GM18517 (cell line): ENCODE results near the gene PAQR5.
"Not testable (repeated sequence)": the region's sequence is repeated elsewhere in the genome, so short reads cannot be mapped to it uniquely, and the experiment has no call there.

Experiments
- ATAC-seq: cut with Tn5 transposase; IDR thresholded peaks from one replicate; pipeline ENCODE4 v1.9.1; 2021; ENCODE audit warnings: mild to moderate bottlenecking, moderate library complexity; ENCODE audit not compliant: unreplicated experiment

The PAQR5 gene, protein sequence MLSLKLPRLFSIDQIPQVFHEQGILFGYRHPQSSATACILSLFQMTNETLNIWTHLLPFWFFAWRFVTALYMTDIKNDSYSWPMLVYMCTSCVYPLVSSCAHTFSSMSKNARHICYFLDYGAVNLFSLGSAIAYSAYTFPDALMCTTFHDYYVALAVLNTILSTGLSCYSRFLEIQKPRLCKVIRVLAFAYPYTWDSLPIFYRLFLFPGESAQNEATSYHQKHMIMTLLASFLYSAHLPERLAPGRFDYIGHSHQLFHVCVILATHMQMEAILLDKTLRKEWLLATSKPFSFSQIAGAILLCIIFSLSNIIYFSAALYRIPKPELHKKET

DNA sequence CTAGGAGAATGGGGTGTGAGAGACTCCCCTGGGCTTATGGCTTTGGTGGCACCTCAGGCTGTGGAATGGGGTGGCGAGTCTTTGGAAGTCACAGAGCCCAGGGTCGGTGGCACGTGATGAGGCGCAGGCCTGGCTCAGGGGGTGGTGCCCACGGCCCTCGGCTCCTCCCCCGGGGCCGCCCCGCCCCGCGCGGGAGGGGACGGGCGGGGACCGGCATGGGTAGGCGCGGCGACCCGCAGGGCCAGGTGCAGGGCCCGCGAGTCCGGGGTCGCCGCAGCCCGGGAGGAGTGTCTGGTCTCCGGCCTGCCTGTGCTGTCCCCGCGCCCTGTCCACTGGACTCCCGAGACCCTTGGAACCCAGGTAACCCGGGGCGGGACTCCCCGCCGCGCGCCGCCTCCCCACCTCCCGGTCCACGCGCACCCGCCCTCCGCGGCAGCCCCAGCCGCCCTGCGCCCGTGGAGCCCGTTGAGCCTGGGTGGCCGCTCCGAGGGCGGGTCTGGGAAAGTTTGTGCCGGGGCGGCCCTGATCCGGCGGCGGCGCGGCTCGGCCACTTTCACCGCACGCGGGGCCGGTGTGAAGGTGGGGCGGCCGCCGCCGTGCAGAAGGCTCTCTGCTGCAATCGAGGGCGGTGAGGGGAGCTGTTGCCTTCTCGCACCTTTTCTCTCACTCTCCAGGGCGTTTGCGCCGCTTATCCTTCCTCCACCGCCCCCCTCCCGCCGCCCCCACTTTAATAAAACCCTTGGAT lies at the start of gene PAQR5:
TSS of gene PAQR5 (plus strand) at position 216 of the 745 bp plus-strand sequence. CDS start 61,169 bp downstream, outside the sequence.
- ATAC-seq, result no peak

DNA sequence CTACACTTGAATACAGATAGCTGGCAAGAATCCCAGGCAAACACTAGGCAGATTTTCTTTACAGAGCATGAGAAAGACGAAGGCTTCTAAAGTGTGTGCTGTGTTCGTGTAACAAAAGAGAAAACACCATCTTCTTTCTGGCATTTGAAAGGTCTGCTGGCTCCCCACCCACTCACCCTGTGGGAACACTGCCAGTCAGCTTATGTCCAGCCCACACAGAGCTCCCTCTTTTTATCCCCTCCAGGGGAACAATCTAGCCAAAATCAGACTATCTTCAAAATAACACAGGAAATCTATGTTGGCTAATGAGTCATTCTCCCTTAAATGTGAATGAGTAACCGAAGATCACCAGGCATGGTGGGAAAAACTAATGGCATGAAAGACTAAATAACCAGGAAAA lies 45.6 kb upstream of the PAQR5 start:
- no peak for ATAC-seq

DNA sequence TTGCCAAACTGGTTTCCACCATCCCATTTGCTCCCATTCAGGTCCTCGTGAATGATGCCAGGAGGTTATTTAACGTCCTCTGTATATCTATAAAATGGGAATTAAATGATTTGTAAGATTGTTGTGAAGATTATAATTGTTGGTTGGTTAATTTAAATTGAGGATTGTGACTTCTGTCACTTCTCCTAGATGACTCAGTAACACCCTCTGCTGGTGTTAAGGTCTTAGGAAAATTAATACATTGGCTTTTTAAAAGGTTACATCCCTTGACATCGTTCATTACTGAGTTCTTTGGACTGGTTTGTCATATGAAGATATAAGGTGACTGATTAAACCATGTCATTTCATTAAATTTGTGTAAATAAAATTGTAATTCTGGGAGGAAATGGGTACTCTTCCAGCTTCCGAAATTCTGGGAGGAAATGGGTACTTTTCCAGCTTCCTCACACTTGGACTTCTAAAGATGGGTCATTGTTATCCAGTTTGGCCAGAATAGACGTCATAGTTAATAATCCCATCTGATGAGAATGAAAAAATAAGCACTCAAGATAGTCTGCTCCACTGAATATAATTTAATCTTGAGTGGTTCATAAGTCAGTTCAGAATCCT lies 33.3 kb upstream of the PAQR5 start:
- no peak for ATAC-seq

DNA sequence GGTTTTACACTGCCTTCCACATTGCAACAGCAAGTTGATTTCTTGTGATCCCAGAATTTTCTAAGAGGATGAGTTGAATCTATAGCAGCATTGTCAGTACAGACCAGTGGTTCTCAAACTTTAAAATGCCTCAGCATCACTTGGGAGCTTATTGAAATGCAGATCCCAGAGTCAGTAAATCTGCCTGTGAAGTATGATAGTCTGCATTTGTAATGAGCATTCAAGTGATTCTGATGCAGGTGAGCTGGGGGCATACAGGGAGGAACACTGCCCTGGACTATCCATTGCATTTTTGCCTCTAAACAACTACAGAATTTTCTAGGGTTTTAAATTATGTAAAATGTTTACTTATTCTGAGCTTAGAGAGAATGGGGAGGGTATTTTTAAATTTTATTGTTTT lies 27.5 kb upstream of the PAQR5 start:
- no peak for ATAC-seq

DNA sequence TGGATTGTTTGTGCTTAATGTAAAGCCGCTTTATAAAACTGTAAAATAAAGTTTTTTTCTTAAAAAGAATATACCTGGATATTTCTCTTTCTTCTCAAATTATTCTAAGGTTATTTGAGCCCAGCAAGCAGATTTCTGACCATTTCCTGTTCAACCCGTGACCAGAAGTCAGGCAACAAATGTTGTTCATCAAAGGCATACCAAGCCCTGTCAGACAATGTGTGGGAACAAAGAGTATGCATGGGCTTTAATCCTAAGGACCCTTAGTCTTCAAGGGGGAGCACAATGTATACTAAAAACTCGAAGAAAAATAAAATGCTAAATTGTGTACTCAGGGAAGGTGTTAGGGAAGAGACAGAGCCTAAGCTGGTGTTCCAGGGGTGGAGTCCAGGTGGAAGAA lies 26.6 kb upstream of the PAQR5 start:
- no peak for ATAC-seq

DNA sequence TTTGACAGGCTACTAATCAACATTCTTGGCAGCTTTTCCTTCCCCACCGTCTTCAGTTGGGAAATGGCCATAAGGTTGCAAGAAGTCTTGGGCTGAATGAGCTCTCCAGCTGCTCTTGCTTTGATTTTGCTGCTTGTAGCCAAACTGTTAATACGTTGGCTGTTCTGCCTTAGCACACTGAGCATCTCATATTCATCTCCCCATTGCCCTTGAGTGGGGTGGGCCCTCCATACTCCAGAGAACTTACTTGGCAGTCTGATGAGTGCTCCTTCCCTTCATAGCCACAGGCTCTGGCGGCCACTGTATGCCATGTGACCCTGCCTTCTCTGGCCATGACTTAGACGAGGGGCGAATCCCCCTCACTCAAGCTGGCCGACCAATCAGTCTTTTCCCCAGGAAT lies 25.8 kb upstream of the PAQR5 start:
- no peak for ATAC-seq

DNA sequence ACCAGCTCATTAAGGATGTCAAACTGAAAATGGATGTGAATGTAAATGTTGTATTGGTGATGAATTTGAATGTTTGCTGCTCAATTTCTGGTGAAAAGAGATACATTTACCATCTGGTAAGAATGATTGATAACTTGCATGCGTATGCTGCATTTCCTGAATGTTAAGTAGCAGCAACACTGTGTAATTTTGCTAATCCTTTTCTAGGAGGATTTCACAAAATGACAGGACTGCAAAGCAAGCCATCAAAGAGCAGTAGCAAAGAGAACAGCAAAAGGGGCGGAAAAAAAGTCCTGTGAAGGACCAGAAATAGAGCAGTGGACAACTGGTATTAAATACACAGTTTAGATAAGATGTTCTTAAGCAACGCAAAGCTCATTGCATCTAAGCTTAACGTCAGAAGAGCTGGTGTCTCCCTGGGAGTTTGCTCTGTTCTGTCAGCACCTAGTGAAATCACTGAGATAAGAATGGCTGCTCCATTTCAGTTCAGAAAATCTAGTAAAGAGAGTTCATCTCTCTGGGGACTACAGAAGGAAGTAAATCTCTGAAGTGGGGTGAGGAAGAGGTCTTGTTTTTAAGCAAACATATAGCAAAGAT lies 23.5 kb upstream of the PAQR5 start:
- no peak for ATAC-seq

DNA sequence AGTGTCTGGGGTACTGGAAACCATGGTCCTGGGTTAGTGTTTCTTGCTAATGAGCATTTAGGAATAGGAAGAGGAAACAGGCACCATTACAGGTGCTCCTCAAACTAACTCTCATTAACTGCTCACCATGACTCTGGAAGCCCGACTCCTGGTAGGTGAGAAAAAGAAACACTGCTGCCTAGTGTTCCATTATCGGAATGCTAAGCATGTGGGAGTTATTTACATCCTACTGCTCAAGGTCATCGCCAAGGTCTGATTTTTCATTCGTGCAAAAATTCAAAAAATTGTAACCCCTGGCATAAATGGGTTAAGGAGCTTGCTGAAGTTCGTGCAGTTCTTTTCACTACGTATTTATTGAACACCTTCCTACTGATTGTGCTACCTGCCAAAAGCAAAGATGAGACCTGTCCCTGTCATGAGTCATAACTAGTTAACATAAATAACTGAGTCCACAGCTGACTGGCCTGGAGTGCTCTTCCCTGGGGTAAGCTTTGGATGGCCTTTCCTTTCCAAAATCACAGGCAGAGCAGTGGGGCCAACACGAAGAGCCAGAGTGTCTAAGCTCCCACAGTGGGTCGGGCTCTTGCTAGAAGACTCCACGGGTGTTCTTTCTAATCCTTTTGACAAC lies 22.7 kb upstream of the PAQR5 start:
- no peak for ATAC-seq

DNA sequence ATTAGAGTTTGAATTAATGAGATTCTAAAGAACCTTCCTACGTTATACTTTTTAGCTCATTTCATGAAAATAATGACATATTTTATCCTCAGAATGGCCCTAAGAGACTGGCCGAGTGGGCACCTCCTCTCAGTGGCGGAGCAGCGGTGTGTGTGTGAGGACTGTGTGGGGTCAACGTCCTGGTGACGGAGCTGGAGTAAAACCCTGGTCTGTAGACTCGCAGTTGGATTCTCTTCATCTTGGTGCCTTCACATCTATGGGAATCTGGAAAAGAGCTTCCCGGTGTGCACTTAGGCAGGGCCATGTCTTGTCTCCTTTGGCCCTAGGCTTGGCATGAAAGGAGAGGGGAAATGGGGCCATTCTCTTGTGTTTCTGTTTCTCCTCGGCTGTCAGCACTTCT lies 21.4 kb upstream of the PAQR5 start:
- no peak for ATAC-seq

DNA sequence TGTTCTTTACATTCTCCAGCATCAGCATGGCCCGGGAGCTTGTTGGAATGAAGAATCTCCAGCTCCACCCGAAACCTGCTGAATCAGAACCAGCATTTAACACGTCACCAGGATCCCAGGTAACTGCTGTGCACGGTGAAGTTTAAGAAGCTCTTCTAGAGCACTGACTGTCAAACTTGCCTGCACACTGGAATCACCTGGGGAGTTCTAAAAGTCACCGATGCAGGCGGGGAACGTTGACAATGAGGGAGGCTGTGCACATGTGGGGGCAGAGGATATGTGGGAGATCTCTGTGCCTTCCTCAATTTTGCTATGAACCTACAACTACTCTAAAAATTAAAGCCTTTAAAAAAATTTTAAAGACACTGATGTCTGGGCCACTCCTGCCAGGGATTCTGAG lies 19.1 kb upstream of the PAQR5 start:
- no peak for ATAC-seq

DNA sequence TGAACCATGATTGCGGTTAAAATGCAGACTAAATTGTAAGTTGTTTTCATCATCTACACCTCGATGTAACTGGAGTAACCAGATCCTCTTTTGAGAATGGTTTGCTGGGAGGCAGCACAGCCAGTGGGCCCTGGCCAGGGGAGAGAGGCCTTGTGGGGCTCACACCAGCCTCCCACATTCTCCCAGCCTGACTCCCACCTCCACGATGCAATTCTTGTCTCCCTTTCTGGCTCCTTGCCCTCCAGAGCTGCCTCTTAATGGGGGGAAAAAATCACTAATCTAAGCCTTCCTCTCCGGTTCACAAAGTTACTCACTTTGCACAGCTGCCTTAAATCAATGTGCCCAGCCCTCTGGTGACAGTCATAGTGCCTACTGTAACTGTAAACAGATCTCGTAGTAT lies 17.9 kb upstream of the PAQR5 start:
- no peak for ATAC-seq

DNA sequence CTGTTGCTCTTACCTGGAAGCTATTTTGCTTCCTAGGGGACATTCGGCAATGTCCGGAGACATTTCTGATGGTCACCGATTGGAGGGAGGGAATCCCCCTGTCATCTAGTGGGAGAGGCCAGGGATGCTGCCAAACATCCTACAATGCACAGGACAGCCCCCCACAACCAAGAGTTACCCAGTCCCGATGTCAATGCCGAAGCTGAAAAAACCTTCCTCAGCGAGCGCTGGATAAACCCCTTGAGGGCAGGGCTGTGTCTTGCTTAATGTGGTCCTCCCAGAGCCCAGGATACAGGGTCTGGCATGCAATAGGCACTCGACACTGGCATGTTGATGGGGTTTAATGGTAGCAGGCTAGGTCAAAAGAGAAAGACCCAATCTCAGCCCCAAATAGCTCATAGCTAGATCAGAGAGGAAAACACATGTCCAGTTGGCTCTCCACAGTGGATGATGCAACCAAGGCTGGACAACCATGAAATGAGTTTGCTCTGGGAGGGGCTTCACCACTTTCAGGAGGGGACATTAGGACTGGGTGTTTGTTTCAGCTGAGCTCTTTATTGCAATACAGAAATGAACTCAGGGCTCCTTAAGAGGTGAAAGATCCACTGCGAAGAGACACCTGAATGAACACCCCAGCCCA lies 16.5 kb upstream of the PAQR5 start:
- ATAC-seq, result no peak

DNA sequence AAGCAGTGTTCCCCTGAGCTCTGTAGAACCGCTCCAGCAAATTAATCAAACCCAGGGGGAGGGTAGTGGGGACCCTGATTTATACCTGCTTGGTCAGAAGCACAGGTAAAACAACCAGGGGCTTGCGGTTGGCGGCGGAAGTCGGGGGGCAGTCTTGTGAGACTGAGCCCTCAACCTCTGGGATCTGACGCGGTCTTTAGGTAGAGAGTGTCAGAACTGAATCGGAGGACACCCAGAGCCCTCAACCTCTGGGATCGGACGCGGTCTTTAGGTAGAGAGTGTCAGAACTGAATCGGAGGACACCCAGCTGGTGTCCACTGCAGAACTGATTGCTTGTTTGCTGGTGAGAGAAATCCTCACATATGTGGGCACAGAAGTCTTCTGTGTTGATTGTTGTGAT lies 12.9 kb upstream of the PAQR5 start:
- ATAC-seq, result no peak

DNA sequence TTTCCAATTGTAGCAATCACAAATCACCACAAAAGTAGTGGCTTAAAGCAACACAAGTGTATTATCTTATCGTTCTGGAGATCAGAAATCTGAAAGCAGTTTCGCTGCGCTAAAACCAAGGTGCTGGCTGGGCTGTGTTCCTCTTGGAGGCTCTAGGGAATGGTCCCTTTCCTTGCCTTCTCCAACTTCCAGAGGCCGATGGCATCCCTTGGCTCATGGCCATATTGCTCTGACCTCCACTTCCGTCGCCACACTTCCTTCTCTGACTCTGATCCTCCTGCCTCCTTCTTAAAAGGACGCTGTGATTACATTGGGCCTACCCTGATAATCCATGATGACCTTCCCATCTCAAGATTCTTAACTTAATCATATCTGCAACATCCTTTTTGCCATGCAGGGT lies 10.7 kb upstream of the PAQR5 start:
- no peak for ATAC-seq

DNA sequence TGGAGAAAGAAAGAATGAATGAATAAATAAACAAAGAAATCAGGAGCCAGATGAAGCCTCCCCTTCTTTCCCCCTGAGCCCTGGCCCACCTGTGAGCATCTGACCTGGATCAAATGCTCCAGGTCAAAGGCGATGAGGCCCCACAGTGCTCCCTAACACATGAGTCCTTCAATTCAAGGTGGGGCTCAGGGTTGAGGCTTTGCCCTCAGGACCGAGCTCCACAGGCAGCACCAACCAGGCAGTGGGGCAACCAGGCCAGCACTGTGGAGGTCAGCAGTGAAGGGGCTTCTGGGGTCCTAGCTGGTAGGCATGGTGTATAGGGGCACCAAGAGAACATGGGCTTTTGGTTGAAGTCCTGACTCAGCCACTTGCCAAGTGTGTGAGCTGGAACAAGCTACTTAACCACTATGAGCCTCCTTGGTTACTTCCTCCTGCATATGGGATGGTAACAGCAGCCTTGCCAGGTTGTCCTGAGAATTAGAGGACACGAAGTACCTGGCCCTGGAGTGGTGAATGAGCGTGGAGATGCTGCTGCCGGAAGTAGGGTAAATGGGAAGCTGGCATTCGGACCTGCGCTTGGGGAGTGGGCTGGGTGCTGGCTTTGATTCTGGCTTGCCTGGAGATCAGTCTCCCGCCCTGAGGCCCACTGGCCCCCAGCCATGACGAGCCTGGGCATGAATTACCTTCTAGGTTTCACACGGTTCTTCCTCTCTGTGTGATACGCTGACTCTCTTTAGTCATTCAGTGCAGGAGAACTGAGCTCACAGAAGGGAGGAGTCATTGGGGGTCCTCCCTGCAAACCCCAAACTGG lies 10.0 kb upstream of the PAQR5 start:
- ATAC-seq, result no peak

DNA sequence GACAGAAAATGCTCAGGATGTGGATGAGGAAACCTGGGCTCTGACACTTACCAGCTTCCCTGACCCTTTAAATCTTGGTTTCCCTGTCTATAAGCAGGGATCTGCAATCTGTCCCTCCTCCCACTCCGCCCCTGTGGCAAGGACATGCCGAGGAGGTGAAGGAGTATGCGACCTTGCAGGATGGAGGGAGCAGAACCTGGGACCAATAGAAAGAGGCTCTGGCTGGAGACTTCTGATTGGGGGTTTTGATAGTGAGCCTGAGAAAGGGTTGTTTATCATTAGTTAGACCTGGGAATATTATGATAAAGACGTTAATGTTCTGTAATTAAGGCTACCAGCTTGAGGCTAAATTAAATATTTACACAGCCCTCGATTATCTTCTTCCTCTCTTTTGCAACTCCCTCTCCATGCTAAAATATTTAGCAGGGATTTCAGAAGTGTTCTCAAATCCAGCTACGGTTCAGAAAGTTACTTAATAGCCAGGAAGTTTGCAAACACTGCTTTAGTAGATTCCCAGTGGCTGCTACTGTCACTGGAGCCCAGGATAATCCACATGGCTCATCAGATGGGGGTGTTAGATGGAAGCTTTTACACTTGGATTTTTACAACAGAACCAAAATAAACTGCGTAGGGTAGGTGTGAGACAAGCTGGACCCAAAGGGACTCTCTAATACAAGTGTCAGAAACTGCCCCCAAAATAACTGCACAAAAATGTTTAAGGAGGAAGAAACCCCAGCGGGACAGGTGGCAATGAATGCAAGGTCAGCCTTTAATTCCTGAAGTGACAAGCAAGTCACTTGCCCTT lies 9.2 kb upstream of the PAQR5 start:
- no peak for ATAC-seq

DNA sequence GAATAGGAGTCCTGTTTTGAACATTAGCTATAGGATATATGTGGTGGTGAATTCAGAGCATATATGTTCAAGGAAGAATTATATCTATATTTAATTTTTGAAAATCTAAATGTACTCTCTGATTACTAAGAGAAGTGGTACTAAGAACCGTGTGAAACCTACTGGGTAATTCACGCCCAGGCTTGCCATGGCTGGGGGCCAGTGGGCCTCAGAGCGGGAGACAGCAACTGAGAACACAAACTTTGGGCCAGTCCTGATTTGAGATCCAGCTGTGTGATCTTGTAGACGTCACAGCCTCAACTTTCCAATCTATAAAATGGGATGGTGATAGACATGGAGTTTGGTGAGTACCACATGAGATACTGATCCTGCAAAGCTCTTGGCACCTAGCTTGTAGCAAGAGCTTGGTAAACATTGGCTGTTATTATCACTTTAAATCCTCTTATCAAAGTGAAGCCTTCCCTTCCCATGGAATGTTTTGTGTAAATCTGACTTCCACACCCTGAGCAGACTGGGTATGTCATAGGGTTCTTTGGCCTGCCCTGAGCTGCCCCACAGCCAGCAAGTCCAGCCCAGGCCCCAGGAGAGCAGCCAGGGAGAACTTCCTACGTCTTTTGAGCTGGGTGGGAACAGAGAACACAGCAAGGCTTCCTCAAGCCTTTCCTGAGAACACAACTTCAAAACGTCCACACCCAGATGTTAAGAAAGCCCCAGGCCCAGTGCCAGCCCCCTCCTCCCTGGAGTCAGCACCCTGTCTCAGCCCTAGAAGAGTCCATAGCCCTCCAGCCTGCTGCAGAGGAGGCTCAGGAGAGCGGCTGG lies 8.2 kb upstream of the PAQR5 start:
- ATAC-seq, result no peak

DNA sequence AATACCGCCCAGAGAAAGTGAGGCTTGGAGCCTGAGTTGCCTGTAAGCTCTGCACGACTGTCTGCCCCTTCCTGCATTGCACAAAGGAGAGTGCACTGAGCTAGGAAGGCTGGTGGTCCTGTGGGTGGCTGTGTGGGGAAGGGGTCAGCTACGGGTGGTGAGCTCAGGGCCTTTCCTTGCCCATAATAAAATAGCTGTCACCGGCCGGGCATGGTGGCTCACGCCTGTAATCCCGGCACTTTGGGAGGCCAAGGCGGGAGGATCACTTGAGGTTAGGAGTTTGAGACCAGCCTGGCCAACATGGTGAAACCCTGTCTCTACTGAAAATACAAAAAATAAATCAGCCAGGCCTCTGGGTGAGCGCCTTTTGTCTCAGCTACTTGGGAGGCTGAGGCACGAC lies 7.1 kb upstream of the PAQR5 start:
- not testable (repeated sequence) for ATAC-seq
